ENCODE results near the gene SLC8A1. TPM values are rescaled to one million over a fixed set of nuclear protein-coding genes. Genes with fewer than 3 reads are reported as not detected.

Gene SLC8A1
- total and polyA plus RNA-seq, 10 of the 15 experiments (the other 5 are each of a cell fraction or from before 2014, with no cell fraction given): under 0.01 to 1.2 (median 0.01) TPM; not detected in 3

DNA sequence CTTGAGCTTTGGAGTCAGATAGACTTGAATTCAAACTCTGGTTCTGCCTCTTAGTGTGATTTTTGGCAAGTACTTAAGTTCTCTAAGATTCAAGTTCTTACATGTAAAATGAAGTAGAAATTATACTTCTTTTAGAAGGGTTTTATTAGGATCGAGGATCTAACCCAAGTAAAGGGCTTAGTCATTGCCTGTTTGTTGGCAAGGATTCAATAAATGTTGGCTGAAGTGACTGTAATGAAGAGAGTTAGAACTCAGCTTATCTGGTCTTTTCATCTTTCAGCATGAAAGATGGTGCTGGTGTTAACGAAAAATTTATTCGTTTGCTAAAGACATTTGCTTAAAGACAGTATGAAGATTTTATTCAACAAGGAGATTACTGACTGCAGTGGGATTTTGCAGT is 356.9 kb downstream of the SLC8A1 start:
- RAD21 ChIA-PET (ENCODE audit: unreplicated experiment): no interaction called here
- H3K4me2 ChIP-seq (ENCODE audit: control insufficient read depth, insufficient read depth): no peak overlapping the region
- ATAC-seq (no peak), DNase-seq (ENCODE audit: low read depth, low spot score) (no peak), FAIRE-seq (no peak)
- no peak overlapping the region for H2AFZ ChIP-seq (ENCODE audit: control insufficient read depth, low read depth, low read length)
- no peaks in the 10 kb centered on the region for H3K27me3 ChIP-seq (replicated peaks in 1 of 2; ENCODE audit: control insufficient read depth in 2 of 2, insufficient read depth in 2 of 2, low read length in 1 of 2)
- H3K9ac ChIP-seq (ENCODE audit: control insufficient read depth, insufficient read depth, low read length): no peak overlapping the region
- no peaks in the 10 kb centered on the region for H3K36me3 ChIP-seq (ENCODE audit: control insufficient read depth in 2 of 2, insufficient read depth in 2 of 2, low read length in 1 of 2)
- WGBS (ENCODE audit: insufficient coverage, insufficient replicate concordance, low lambda C conversion rate, missing lambda C conversion rate): 0% methylated on average over 3 of the region's 3 CpGs
- intact Hi-C loops (cut with micrococcal nuclease; ENCODE audit: unreplicated experiment): no loop called here
- H4K20me1 ChIP-seq (ENCODE audit: control insufficient read depth, insufficient read depth): no peaks in the 10 kb centered on the region
- no peaks in the 10 kb centered on the region for H3K79me2 ChIP-seq (ENCODE audit: control insufficient read depth, insufficient read depth, low read length)
- no peak overlapping the region for H3K27ac ChIP-seq (ENCODE audit: control insufficient read depth, insufficient read depth)
- POLR2A ChIA-PET: no interaction called here
- no peaks in the 10 kb centered on the region for H3K9me3 ChIP-seq (replicated peaks; ENCODE audit: control insufficient read depth, insufficient read depth, low read length)
- CTCF ChIA-PET: no interaction called here
- no peaks in the 10 kb centered on the region for H3K4me1 ChIP-seq (ENCODE audit: control insufficient read depth, insufficient read depth, low read length)
- H3K4me3 ChIP-seq: no peak overlapping the region
- in situ Hi-C loops (cut with MboI): no loop called here
- SMC1A ChIA-PET (ENCODE audit: uncharacterized antibody, unreplicated experiment): no interaction called here
- BruUV-seq (replicated peaks): no TSS peak
- TF ChIP-seq SUPT20H (IDR thresholded peaks at IDR 0.05; ENCODE audit: borderline replicate concordance, control insufficient read depth, low read depth, low read length) (no peak), IKZF2 (IDR thresholded peaks at IDR 0.05) (no peak), EGR1 (IDR thresholded peaks at IDR 0.05; ENCODE audit: borderline replicate concordance in 1 of 2, low read depth in 2 of 2, low read length in 2 of 2) (no peak), CREB1 (IDR thresholded peaks at IDR 0.05; ENCODE audit: low read depth) (no peak), STAT3 (IDR thresholded peaks at IDR 0.05; ENCODE audit: low read depth, low read length) (no peak), YBX1 (IDR thresholded peaks at IDR 0.05) (no peak), TCF3 (IDR thresholded peaks at IDR 0.05; ENCODE audit: borderline replicate concordance, insufficient read depth, low read depth, low read length) (no peak), CUX1 (IDR thresholded peaks at IDR 0.05; ENCODE audit: insufficient replicate concordance, low read depth, low read length) (no peak), RFX5 (IDR thresholded peaks at IDR 0.05; ENCODE audit: low read depth, low read length) (no peak), NBN (IDR thresholded peaks at IDR 0.05) (no peak), MTA2 (IDR thresholded peaks at IDR 0.05; ENCODE audit: low read depth) (no peak), MEF2A (IDR thresholded peaks at IDR 0.05; ENCODE audit: insufficient read depth, low read depth, low read length) (no peak), SMC3 (IDR thresholded peaks at IDR 0.05; ENCODE audit: borderline replicate concordance, low read length) (no peak)
- TF ChIP-seq, protein P1, sequence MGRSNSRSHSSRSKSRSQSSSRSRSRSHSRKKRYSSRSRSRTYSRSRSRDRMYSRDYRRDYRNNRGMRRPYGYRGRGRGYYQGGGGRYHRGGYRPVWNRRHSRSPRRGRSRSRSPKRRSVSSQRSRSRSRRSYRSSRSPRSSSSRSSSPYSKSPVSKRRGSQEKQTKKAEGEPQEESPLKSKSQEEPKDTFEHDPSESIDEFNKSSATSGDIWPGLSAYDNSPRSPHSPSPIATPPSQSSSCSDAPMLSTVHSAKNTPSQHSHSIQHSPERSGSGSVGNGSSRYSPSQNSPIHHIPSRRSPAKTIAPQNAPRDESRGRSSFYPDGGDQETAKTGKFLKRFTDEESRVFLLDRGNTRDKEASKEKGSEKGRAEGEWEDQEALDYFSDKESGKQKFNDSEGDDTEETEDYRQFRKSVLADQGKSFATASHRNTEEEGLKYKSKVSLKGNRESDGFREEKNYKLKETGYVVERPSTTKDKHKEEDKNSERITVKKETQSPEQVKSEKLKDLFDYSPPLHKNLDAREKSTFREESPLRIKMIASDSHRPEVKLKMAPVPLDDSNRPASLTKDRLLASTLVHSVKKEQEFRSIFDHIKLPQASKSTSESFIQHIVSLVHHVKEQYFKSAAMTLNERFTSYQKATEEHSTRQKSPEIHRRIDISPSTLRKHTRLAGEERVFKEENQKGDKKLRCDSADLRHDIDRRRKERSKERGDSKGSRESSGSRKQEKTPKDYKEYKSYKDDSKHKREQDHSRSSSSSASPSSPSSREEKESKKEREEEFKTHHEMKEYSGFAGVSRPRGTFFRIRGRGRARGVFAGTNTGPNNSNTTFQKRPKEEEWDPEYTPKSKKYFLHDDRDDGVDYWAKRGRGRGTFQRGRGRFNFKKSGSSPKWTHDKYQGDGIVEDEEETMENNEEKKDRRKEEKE (IDR thresholded peaks at IDR 0.05): no peak

Data from GM12878 (cell line).